ENCODE results near the gene CHMP4B. TPM values are rescaled to one million over a fixed set of nuclear protein-coding genes. Genes with fewer than 3 reads are reported as not detected.
A peak's percentile ranks its signal among the peaks of the same experiment; 100 is the strongest.

Gene CHMP4B
- total and polyA plus RNA-seq, 7 donors = 102 to 394 (median 115) TPM

DNA sequence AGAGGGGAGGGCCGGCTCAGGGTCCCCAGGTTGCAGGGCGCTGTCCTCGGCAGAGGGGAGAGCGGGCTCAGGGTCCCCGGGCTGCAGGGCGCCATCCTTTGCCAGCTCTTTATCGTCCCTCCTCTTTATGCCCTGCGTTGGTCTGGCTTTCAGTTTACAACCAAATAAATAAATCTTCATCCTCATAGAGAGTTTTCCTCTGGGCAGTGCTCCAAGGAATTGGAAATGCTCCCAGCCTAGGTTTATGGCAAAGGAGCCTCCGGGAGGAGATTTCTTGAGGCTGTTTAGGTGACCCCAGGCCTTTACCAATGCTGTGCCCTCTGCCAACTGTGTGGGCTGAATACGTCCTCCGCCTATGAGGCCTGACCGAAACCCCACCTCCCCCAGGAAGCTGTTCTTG, 60.2 kb downstream of the CHMP4B start:
- 16 to 63% methylated on average over 12 of the region's 12 CpGs for WGBS, 2 donors
- no peaks in the 10 kb centered on the region for H3K36me3 ChIP-seq
- TF ChIP-seq, protein P1, sequence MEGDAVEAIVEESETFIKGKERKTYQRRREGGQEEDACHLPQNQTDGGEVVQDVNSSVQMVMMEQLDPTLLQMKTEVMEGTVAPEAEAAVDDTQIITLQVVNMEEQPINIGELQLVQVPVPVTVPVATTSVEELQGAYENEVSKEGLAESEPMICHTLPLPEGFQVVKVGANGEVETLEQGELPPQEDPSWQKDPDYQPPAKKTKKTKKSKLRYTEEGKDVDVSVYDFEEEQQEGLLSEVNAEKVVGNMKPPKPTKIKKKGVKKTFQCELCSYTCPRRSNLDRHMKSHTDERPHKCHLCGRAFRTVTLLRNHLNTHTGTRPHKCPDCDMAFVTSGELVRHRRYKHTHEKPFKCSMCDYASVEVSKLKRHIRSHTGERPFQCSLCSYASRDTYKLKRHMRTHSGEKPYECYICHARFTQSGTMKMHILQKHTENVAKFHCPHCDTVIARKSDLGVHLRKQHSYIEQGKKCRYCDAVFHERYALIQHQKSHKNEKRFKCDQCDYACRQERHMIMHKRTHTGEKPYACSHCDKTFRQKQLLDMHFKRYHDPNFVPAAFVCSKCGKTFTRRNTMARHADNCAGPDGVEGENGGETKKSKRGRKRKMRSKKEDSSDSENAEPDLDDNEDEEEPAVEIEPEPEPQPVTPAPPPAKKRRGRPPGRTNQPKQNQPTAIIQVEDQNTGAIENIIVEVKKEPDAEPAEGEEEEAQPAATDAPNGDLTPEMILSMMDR (IDR thresholded peaks at IDR 0.05) = no peak
- TF ChIP-seq POLR2AphosphoS5 (IDR thresholded peaks at IDR 0.05) = peak in 2 of 4 donors; percentile 24 to 46
- intact Hi-C loops (cut with DNase I) = no loop called here
- H3K27ac ChIP-seq = peak overlapping the region in 3 of 4 donors; percentile 33 to 73 (median 48)
- H3K9me3 ChIP-seq = no peaks in the 10 kb centered on the region
- peak; percentile 75 for DNase-seq
- H3K4me3 ChIP-seq = peak overlapping the region in 3 of 4 donors; percentile 31 to 40 (median 36)
- peaks cover 0 to 27% (median 13%) of the 10 kb centered on the region in 4 donors for H3K4me1 ChIP-seq
- no peaks in the 10 kb centered on the region for H3K27me3 ChIP-seq

DNA sequence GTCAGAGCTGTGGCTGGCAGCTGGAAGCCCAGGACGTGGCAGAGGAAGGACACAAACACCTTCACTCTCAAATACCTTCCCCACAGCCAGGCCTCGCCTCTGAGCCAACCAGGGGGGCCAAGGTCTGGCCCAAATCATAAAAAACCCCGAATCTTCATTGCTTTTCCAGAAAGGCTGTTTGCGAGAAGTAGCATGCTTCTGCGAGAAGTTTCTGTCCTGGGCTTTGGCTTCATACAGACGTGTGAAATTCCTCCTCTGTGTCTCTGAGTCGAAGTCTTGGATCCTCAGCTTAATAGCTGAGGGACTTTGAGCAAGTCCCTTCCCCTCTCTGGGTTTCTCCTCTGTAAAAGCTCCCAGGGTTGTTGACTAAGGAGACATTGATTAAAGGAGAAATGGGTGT, 63.0 kb downstream of the CHMP4B start:
- Histone ChIP-seq H3K4me3 (no peak overlapping the region), H3K27me3 (no peaks in the 10 kb centered on the region), H3K4me1 (peaks cover 0 to 15% (median 13%) of the 10 kb centered on the region in 4 donors), H3K27ac (no peak overlapping the region), H3K9me3 (peaks cover 0 to 3% (median under 1%) of the 10 kb centered on the region in 4 donors), H3K36me3 (no peaks in the 10 kb centered on the region)
- TF ChIP-seq EP300 (IDR thresholded peaks at IDR 0.05) = no peak
- no peak for TF ChIP-seq POLR2AphosphoS5 (IDR thresholded peaks at IDR 0.05)
- TF ChIP-seq POLR2A (IDR thresholded peaks at IDR 0.05) = no peak
- TF ChIP-seq, protein P1 (IDR thresholded peaks at IDR 0.05) = no peak
- intact Hi-C loops (cut with DNase I) = no loop called here
- no peak for DNase-seq
- WGBS, 2 donors = 79 to 82% methylated on average over 7 of the region's 7 CpGs

DNA sequence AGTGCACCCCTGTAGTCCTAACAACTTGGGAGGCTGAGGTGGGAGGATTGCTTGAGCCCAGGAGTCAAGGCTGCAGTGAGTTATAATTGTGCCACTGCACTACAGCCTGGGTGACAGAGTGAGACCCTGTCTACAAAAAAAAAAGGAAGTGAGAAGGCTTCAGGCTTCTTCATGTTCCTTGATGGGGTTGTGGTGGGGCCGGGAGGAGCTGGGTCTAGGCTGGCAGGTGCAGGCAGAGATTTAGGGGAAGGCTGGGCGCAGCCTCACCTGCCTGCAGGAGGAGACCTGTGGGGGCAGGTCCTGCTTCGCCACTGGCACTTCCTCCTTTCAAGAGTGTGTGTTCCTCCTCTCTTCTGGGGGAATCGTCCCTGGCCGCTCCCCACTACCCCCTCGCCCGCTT, 63.9 kb downstream of the CHMP4B start:
- TF ChIP-seq POLR2A (IDR thresholded peaks at IDR 0.05) (no peak), POLR2AphosphoS5 (IDR thresholded peaks at IDR 0.05) (no peak), EP300 (IDR thresholded peaks at IDR 0.05) (no peak)
- TF ChIP-seq, protein P1 (IDR thresholded peaks at IDR 0.05) = no peak
- Histone ChIP-seq H3K4me1 (peaks cover 0 to 15% (median 13%) of the 10 kb centered on the region in 4 donors), H3K4me3 (no peak overlapping the region), H3K27ac (no peak overlapping the region), H3K36me3 (no peaks in the 10 kb centered on the region), H3K9me3 (peaks cover 0 to 8% (median 3%) of the 10 kb centered on the region in 4 donors), H3K27me3 (no peaks in the 10 kb centered on the region)
- WGBS, 2 donors = 71 to 79% methylated on average over 7 of the region's 7 CpGs
- no peak for DNase-seq
- intact Hi-C loops (cut with DNase I) = no loop called here

DNA sequence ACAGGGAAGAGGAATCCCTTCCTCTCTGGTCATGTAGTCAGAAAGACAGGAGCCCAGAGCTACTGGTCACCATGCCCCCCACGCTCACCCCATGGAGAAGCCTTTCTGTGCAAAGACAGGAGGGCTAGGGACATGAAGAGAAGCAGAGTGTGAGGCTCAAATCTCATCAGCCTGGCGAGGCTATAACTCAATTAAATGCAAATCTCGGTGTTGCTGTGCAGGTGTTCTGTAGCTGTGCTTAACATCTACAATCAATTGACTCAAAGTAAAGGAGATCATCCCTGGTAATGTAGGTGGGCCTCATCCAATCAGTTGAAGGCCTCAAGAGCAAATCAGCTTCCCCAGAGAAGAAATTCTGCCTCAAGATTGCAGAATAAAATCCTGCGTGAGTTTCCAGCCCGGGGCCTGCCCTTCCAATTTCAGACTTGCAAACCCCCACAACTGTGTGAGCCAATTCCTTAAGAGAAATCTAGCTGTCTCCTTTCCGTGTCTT, 64.4 kb downstream of the CHMP4B start:
- 87 to 90% methylated on average over 6 of the region's 6 CpGs for whole genome bisulfite sequencing, 2 donors
- DNase-seq = no peak
- peaks cover 0 to 8% (median 3%) of the 10 kb centered on the region in 4 donors for H3K9me3 ChIP-seq
- no peaks in the 10 kb centered on the region for H3K36me3 ChIP-seq
- no peaks in the 10 kb centered on the region for H3K27me3 ChIP-seq
- H3K4me3 ChIP-seq = no peak overlapping the region
- peaks cover 0 to 15% (median 13%) of the 10 kb centered on the region in 4 donors for H3K4me1 ChIP-seq
- intact Hi-C loops (cut with DNase I) = no loop called here
- H3K27ac ChIP-seq = no peak overlapping the region
- TF ChIP-seq EP300 (IDR thresholded peaks at IDR 0.05) = no peak
- TF ChIP-seq, protein P1 (IDR thresholded peaks at IDR 0.05) = no peak
- no peak for TF ChIP-seq POLR2A (IDR thresholded peaks at IDR 0.05)
- TF ChIP-seq POLR2AphosphoS5 (IDR thresholded peaks at IDR 0.05) = no peak

DNA sequence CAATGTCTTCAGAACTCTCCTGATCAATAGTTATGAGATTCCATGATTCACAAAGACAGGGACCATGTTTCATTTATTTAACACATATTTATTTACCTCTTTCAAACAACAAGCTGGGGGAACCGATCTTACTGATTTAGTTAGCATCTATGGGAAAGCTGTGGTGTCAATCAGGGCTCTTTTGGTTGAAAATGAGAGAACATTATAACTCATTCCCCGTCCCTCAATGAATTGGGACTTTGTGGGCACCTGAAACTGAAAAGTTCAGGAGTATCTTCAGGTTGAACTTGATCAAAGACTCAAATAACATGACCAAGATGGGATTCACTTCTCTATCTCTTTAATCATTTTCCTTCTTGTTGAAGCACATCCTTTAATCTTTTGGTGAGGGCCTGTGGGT, 67.4 kb downstream of the CHMP4B start:
- TF ChIP-seq POLR2AphosphoS5 (IDR thresholded peaks at IDR 0.05) (no peak), POLR2A (IDR thresholded peaks at IDR 0.05) (no peak), EP300 (IDR thresholded peaks at IDR 0.05) (no peak)
- TF ChIP-seq, protein P1 (IDR thresholded peaks at IDR 0.05) = no peak
- H3K27me3 ChIP-seq = no peaks in the 10 kb centered on the region
- no peak for DNase-seq
- intact Hi-C loops (cut with DNase I) = no loop called here
- 86 to 92% methylated on average over 2 of the region's 2 CpGs for WGBS, 2 donors
- H3K9me3 ChIP-seq = peaks cover 0 to 8% (median 3%) of the 10 kb centered on the region in 4 donors
- no peaks in the 10 kb centered on the region for H3K36me3 ChIP-seq
- H3K27ac ChIP-seq = no peak overlapping the region
- no peaks in the 10 kb centered on the region for H3K4me1 ChIP-seq
- H3K4me3 ChIP-seq = no peak overlapping the region

Measured in sigmoid colon (tissue), 7 donors.